Natural killer cell (primary cell): ENCODE data around the gene UAP1. TPM values are rescaled to one million over a fixed set of nuclear protein-coding genes. Genes with fewer than 3 reads are reported as not detected.
A peak's percentile ranks its signal among the peaks of the same experiment; 100 is the strongest.

Experiments used
- ATAC-seq, 3 donors: fragments of 150-1000 bp in 2 of 3; fragments of 200-7000 bp in 1 of 3; cut with Tn5 transposase; 1 replicate in 1 of 3; 2 replicates in 2 of 3; pipeline ENCODE4 v1.10.0; 2021; ENCODE audit warnings: mild to moderate bottlenecking in 2 of 3, moderate library complexity in 2 of 3
- DNase-seq, 2 donors: peaks; one replicate each; pipeline versions ENCODE4 v3.0.0 to v3.0.0-alpha.2; 2013 to 2021; ENCODE audit warnings: mixed read lengths in 1 of 2
- H3K27ac ChIP-seq: one replicate; pipeline ENCODE4 v1.5.1; 2013; ENCODE audit warnings: mild to moderate bottlenecking, low read length
- H3K27me3 ChIP-seq: one replicate; pipeline ENCODE4 v1.6.1; 2013; ENCODE audit warnings: low read length; ENCODE audit not compliant: control insufficient read depth, insufficient read depth
- H3K36me3 ChIP-seq: one replicate; pipeline ENCODE4 v1.6.1; 2013; ENCODE audit warnings: low read length; ENCODE audit not compliant: control insufficient read depth, insufficient read depth
- H3K4me1 ChIP-seq: one replicate; pipeline ENCODE4 v1.6.1; 2013; ENCODE audit warnings: low read length; ENCODE audit not compliant: control insufficient read depth, insufficient read depth
- H3K4me3 ChIP-seq: one replicate; pipeline ENCODE4 v1.5.1; 2013; ENCODE audit warnings: low read length
- H3K9me3 ChIP-seq: one replicate; pipeline ENCODE4 v1.6.1; 2013; ENCODE audit warnings: low read length; ENCODE audit not compliant: control insufficient read depth, insufficient read depth
- H3K27ac Mint-ChIP-seq, 2 donors: one replicate each; pipeline ENCODE4 v1.8.0; 2022; ENCODE audit warnings: mild to moderate bottlenecking in 2 of 2, mixed read lengths in 2 of 2, moderate library complexity in 1 of 2
- H3K27me3 Mint-ChIP-seq, 2 donors: one replicate each; pipeline ENCODE4 v1.8.0; 2022; ENCODE audit warnings: low read depth in 2 of 2, mixed read lengths in 2 of 2
- H3K36me3 Mint-ChIP-seq: one replicate; pipeline ENCODE4 v1.8.0; 2022; ENCODE audit warnings: mixed read lengths
- H3K4me1 Mint-ChIP-seq, 2 donors: one replicate each; pipeline ENCODE4 v1.8.0; 2022; ENCODE audit warnings: mixed read lengths in 2 of 2
- H3K4me3 Mint-ChIP-seq: one replicate; pipeline ENCODE4 v1.8.0; 2022; ENCODE audit warnings: mild to moderate bottlenecking, moderate library complexity, mixed read lengths
- H3K9me3 Mint-ChIP-seq, 2 donors: one replicate each; pipeline ENCODE4 v1.8.0; 2022; ENCODE audit warnings: mixed read lengths in 2 of 2
- WGBS: methylation state at CpG from one replicate; pipeline ENCODE4 v1.1.7; 2013; ENCODE audit warnings: missing lambda C conversion rate; ENCODE audit not compliant: insufficient coverage; 5-methylcytosine and 5-hydroxymethylcytosine counted together
- intact Hi-C: fragments of 100-400 bp; cut with micrococcal nuclease; formaldehyde crosslinking; loops from one replicate; pipeline ENCODE4 v1.14.2; 2022
- total RNA-seq, 4 donors: library from RNA; stranded (reverse); fragments of 120-200 nt in 1 of 4; gene quantifications; one replicate each; pipeline versions ENCODE4 v1.2.3 to v1.2.4, GENCODE V29; 2013 to 2022
- TF ChIP-seq, protein P1 (sequence below): fragments of 200-600 bp; IDR thresholded peaks from one replicate; pipeline ENCODE4 v1.8.0; 2022; ENCODE audit warnings: antibody characterized with exemption

Gene UAP1
- total RNA-seq, 3 donors from 2014 or later (not counting 1 experiment from before 2014, with no cell fraction given) = 69.2 to 109 (median 74.2) TPM

DNA sequence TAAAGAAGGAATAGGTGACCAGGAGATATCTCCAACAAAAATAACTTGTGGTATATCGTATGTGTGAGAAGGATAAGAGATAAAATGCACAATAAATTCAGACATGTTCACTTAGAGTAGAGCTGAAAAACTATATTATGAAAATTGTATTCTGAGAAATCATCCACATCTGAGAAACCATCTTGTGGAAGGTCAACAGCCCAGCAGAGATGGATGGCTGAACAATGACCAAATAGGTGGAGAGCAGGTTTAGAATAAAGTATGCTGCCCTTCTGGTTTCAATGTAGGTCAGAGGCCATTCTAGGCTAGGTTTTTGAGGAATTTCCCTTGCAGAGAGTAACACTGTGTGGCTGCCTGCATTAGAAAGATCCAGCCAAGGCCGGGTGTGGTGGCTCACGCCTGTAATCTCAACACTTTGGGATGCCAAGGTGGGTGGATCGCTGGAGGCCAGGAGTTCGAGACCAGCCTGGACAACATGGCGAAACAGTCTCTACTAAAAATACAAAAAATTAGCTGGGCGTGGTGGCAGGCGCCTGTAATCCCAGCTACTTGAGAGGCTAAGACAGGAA is 8.8 kb upstream of the UAP1 start:
- DNase-seq = no peak
- no peak for ATAC-seq
- intact Hi-C loops = no loop called here
- Mint-ChIP-seq H3K27me3 (no peaks in the 10 kb centered on the region), H3K36me3 (no peaks in the 10 kb centered on the region), H3K27ac (peak overlapping the region in 1 of 2 donors; percentile 75), H3K4me3 (no peak overlapping the region), H3K4me1 (peaks cover 27 to 32% of the 10 kb centered on the region in 2 donors), H3K9me3 (no peaks in the 10 kb centered on the region)
- Histone ChIP-seq H3K27ac (no peak overlapping the region), H3K27me3 (no peaks in the 10 kb centered on the region), H3K9me3 (no peaks in the 10 kb centered on the region), H3K36me3 (no peaks in the 10 kb centered on the region), H3K4me3 (no peak overlapping the region), H3K4me1 (peaks cover 18% of the 10 kb centered on the region)
- TF ChIP-seq, protein P1, sequence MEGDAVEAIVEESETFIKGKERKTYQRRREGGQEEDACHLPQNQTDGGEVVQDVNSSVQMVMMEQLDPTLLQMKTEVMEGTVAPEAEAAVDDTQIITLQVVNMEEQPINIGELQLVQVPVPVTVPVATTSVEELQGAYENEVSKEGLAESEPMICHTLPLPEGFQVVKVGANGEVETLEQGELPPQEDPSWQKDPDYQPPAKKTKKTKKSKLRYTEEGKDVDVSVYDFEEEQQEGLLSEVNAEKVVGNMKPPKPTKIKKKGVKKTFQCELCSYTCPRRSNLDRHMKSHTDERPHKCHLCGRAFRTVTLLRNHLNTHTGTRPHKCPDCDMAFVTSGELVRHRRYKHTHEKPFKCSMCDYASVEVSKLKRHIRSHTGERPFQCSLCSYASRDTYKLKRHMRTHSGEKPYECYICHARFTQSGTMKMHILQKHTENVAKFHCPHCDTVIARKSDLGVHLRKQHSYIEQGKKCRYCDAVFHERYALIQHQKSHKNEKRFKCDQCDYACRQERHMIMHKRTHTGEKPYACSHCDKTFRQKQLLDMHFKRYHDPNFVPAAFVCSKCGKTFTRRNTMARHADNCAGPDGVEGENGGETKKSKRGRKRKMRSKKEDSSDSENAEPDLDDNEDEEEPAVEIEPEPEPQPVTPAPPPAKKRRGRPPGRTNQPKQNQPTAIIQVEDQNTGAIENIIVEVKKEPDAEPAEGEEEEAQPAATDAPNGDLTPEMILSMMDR = no peak
- WGBS = 98% methylated on average over 7 of the region's 8 CpGs

DNA sequence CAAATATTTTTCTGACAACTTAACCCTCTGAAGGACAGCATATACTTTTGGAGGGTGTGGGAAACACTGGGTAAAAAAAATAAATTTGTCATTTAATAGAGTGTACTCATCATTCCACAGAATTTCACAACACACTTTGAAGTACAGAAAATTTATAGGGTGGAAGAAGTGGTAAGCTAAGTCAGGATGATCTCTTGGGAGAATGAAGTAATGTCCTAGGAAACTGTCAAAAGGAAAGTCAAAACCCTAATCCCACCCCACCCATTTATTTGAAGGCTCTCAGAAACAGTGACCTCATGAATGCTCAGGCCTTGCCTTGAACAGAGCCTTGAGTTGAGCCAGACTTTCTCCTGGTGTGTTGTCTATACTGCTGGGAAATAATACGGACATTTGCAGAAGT is 7.3 kb upstream of the UAP1 start:
- DNase-seq (no peak), ATAC-seq (no peak)
- peaks cover 5% of the 10 kb centered on the region for H3K4me1 ChIP-seq
- H3K27ac Mint-ChIP-seq = no peak overlapping the region
- H3K9me3 Mint-ChIP-seq = no peaks in the 10 kb centered on the region
- no peaks in the 10 kb centered on the region for H3K9me3 ChIP-seq
- no peaks in the 10 kb centered on the region for H3K27me3 ChIP-seq
- H3K4me3 ChIP-seq = no peak overlapping the region
- H3K36me3 ChIP-seq = no peaks in the 10 kb centered on the region
- WGBS = 100% methylated on average over 1 of the region's 1 CpG
- no peaks in the 10 kb centered on the region for H3K36me3 Mint-ChIP-seq
- H3K4me1 Mint-ChIP-seq = peaks cover 14 to 21% of the 10 kb centered on the region in 2 donors
- intact Hi-C loops = no loop called here
- no peak overlapping the region for H3K27ac ChIP-seq
- H3K27me3 Mint-ChIP-seq = no peaks in the 10 kb centered on the region
- H3K4me3 Mint-ChIP-seq = no peak overlapping the region
- TF ChIP-seq, protein P1 = no peak

DNA sequence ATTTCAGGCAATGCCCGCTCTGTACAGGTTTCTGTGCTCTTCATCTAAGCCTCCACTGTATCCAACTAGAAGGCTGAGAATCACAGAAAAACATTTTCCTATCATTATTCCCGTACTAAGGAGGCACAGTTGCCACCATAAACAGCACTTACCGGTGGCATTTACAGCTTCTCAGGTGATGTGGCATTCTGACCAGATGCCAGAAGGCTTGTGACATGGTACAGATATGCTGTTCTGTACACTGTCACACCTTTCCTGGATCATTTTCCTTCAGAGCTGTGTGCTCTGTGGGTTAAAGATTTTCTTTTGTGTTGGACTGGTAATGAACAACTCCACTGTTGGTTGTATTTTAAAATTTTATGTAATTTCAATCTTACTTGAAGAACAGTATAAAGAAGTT is 4.0 kb upstream of the UAP1 start:
- Mint-ChIP-seq H3K4me1 (peaks cover 19 to 22% of the 10 kb centered on the region in 2 donors), H3K36me3 (no peaks in the 10 kb centered on the region), H3K27me3 (no peaks in the 10 kb centered on the region), H3K4me3 (no peak overlapping the region), H3K27ac (no peak overlapping the region), H3K9me3 (no peaks in the 10 kb centered on the region)
- H3K4me3 ChIP-seq = no peak overlapping the region
- 92% methylated on average over 3 of the region's 3 CpGs for WGBS
- H3K27ac ChIP-seq = no peak overlapping the region
- no peaks in the 10 kb centered on the region for H3K36me3 ChIP-seq
- no peaks in the 10 kb centered on the region for H3K27me3 ChIP-seq
- no peaks in the 10 kb centered on the region for H3K9me3 ChIP-seq
- ATAC-seq = no peak
- TF ChIP-seq, protein P1 = no peak
- intact Hi-C loops = no loop called here
- DNase-seq = no peak
- peaks cover 14% of the 10 kb centered on the region for H3K4me1 ChIP-seq
